Measurements from ENCODE around the gene ESPN.

DNA sequence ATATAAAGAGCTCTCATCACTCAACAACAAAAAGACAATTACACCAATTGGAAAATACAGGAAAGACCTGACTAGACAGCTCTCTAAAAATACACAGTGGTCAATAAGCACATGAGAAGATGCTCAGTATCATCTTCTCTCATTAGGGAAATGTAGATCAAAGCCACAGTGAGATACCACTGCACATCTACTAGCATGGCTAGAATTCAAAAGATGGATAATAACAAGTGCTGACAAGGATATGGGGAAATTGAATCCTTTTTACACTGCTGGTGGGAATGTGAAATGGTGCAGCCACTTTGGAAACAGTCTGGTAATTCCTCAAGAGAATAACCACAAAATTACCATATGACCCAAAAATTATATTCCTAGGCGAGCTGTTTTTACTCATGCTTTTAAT, 40.4 kb upstream of the ESPN start:
- TF ChIP-seq, protein P1, sequence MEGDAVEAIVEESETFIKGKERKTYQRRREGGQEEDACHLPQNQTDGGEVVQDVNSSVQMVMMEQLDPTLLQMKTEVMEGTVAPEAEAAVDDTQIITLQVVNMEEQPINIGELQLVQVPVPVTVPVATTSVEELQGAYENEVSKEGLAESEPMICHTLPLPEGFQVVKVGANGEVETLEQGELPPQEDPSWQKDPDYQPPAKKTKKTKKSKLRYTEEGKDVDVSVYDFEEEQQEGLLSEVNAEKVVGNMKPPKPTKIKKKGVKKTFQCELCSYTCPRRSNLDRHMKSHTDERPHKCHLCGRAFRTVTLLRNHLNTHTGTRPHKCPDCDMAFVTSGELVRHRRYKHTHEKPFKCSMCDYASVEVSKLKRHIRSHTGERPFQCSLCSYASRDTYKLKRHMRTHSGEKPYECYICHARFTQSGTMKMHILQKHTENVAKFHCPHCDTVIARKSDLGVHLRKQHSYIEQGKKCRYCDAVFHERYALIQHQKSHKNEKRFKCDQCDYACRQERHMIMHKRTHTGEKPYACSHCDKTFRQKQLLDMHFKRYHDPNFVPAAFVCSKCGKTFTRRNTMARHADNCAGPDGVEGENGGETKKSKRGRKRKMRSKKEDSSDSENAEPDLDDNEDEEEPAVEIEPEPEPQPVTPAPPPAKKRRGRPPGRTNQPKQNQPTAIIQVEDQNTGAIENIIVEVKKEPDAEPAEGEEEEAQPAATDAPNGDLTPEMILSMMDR (IDR thresholded peaks at IDR 0.05; ENCODE audit: insufficient read depth, low read depth, low read length): no peak
- TF ChIP-seq EZH2 (IDR thresholded peaks at IDR 0.05; ENCODE audit: insufficient read depth, low read length): no peak
